Kidney (tissue), 14 donors: ENCODE data around the gene SLC6A11. TPM values are rescaled to one million over a fixed set of nuclear protein-coding genes. Genes with fewer than 3 reads are reported as not detected.

Experiments
- DNase-seq, 5 donors: peaks; one replicate each; pipeline ENCODE4 v3.0.0-alpha.2; 2013 to 2020
- FAIRE-seq: peaks from 2 replicates; lab custom pipeline; 2012; peaks lifted over from hg19 to GRCh38; lab: Jason Lieb, UNC
- H3K27ac ChIP-seq, 2 donors: one replicate each; pipeline ENCODE4 v1.7.0; 2013; ENCODE audit warnings: low read depth in 2 of 2, low read length in 2 of 2, inconsistent platforms in 1 of 2
- H3K27me3 ChIP-seq: one replicate; pipeline ENCODE4 v1.7.1; 2013; ENCODE audit warnings: low read length, inconsistent platforms; ENCODE audit not compliant: control insufficient read depth, insufficient read depth
- H3K36me3 ChIP-seq, 3 donors: one replicate each; pipeline versions ENCODE4 v1.7.0 to v1.7.1; 2013; ENCODE audit warnings: low read length in 3 of 3, control low read depth in 1 of 3, inconsistent platforms in 1 of 3; ENCODE audit not compliant: insufficient read depth in 3 of 3, control insufficient read depth in 2 of 3
- H3K4me1 ChIP-seq, 3 donors: one replicate each; pipeline versions ENCODE4 v1.7.0 to v1.7.1; 2013; ENCODE audit warnings: low read length in 3 of 3, inconsistent platforms in 1 of 3, low read depth in 1 of 3; ENCODE audit not compliant: control insufficient read depth in 2 of 3, insufficient read depth in 2 of 3
- H3K4me3 ChIP-seq, 3 donors: one replicate each; pipeline versions ENCODE4 v1.7.0 to v1.8.1; 2013; ENCODE audit warnings: low read length in 3 of 3, control low read depth in 1 of 3, inconsistent platforms in 1 of 3
- H3K9ac ChIP-seq, 3 donors: one replicate each; pipeline versions ENCODE4 v1.7.0 to v1.7.1; 2013; ENCODE audit warnings: low read length in 3 of 3, control low read depth in 1 of 3, inconsistent platforms in 1 of 3
- H3K9me3 ChIP-seq, 3 donors: one replicate each; pipeline versions ENCODE4 v1.7.0 to v1.7.1; 2013; ENCODE audit warnings: low read length in 3 of 3, control low read depth in 1 of 3, inconsistent platforms in 1 of 3; ENCODE audit not compliant: control insufficient read depth in 2 of 3, insufficient read depth in 1 of 3
- intact Hi-C: fragments of 100-400 bp; cut with DNase I; formaldehyde crosslinking; loops from one replicate; pipeline ENCODE4 v1.11.1; 2022
- polyA plus RNA-seq: library from polyadenylated mRNA; stranded (reverse); fragments of 350-450 nt; fragmentation: Illumina TruSeq; extraction: RNeasy Lipid Tissue Mini Kit (QIAGEN cat#74804); gene quantifications from one replicate; pipeline ENCODE4 v1.2.3, GENCODE V29; 2014; ENCODE audit warnings: low read depth, low replicate concordance; ENCODE audit not compliant: insufficient read depth
- total RNA-seq: library from RNA; stranded (reverse); fragmentation: NEBNext Ultra II Directional; extraction: Animal tissue kit (Norgen Biotek cat#: 25700); gene quantifications from one replicate; pipeline ENCODE4 v1.2.1, GENCODE V29; 2021
- TF ChIP-seq, protein P1 (sequence below): IDR thresholded peaks from 3 replicates; pipeline ENCODE4 v1.5.1; 2012; ENCODE audit warnings: mild to moderate bottlenecking, moderate library complexity, borderline replicate concordance; ENCODE audit not compliant: insufficient read depth; ENCODE audit errors: extremely low read depth
- donor health status: control.
- donor health status: control.
- donor health status: control.
- donor health status: control.
- donor health status: control.
- donor health status: DM: yes; HTN: yes; CAD: no.
- donor health status: Normal renal cell carcinoma (clear cell type).

Gene SLC6A11
- total and polyA plus RNA-seq, 2 donors from 2014 or later = 0.38 TPM; not detected in 1

GRCh38 chr3:10954740-10955139, 138.7 kb downstream of the SLC6A11 start:
- Histone ChIP-seq H3K27me3 (no peaks in the 10 kb centered on the region), H3K9me3 (no peaks in the 10 kb centered on the region), H3K4me1 (no peaks in the 10 kb centered on the region), H3K36me3 (no peaks in the 10 kb centered on the region), H3K9ac (no peak overlapping the region), H3K27ac (no peak overlapping the region), H3K4me3 (no peak overlapping the region)
- TF ChIP-seq, protein P1, sequence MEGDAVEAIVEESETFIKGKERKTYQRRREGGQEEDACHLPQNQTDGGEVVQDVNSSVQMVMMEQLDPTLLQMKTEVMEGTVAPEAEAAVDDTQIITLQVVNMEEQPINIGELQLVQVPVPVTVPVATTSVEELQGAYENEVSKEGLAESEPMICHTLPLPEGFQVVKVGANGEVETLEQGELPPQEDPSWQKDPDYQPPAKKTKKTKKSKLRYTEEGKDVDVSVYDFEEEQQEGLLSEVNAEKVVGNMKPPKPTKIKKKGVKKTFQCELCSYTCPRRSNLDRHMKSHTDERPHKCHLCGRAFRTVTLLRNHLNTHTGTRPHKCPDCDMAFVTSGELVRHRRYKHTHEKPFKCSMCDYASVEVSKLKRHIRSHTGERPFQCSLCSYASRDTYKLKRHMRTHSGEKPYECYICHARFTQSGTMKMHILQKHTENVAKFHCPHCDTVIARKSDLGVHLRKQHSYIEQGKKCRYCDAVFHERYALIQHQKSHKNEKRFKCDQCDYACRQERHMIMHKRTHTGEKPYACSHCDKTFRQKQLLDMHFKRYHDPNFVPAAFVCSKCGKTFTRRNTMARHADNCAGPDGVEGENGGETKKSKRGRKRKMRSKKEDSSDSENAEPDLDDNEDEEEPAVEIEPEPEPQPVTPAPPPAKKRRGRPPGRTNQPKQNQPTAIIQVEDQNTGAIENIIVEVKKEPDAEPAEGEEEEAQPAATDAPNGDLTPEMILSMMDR = no peak
- FAIRE-seq = no peak
- no peak for DNase-seq
- intact Hi-C loops = no loop called here

DNA sequence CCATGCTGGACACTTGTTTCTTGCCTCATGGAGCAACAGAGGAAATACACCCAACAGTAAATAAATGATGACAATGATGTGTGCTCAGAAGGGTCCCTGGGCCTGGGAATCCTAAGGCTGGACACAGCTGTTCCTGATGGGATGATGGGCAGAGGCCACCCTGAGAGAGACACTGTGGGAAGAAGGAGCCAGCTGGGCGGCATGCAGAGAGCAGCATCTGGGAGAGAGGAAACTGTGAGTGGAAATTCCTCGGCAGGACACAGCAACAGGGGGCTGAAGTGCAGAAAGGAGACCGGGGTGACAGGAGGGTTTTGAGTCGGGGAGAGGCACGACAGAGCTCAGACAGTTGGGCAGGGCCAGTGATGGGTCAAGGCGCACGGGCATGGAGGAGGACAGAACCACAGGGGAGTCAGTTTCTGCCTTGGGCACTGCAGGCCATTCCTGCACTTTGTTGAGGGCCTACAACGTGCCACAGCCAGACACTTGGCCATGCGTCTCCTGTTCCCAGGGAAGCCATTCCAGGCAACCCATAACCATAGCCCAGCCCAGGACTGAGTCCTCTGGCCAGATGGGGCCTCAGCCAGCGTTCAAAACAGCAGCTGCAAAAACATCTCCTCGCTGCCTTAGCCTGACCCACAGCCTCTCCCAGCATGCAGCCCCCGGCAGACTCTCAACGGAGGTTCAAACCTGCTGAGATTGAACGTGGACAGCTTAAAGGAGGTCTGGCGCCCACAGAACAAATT, 139.9 kb downstream of the SLC6A11 start:
- no peaks in the 10 kb centered on the region for H3K27me3 ChIP-seq
- H3K4me1 ChIP-seq = no peaks in the 10 kb centered on the region
- TF ChIP-seq, protein P1 = no peak
- H3K36me3 ChIP-seq = no peaks in the 10 kb centered on the region
- DNase-seq (peak in 3 of 5 donors; percentile 26 to 72 (median 27)), FAIRE-seq (no peak)
- no peak overlapping the region for H3K4me3 ChIP-seq
- no peak overlapping the region for H3K9ac ChIP-seq
- no peak overlapping the region for H3K27ac ChIP-seq
- intact Hi-C loops = no loop called here
- H3K9me3 ChIP-seq = no peaks in the 10 kb centered on the region

GRCh38 chr3:10956531-10956930, 140.5 kb downstream of the SLC6A11 start:
- Histone ChIP-seq H3K27me3 (no peaks in the 10 kb centered on the region), H3K4me1 (no peaks in the 10 kb centered on the region), H3K36me3 (no peaks in the 10 kb centered on the region), H3K9me3 (no peaks in the 10 kb centered on the region), H3K4me3 (no peak overlapping the region), H3K9ac (no peak overlapping the region), H3K27ac (no peak overlapping the region)
- no peak for DNase-seq
- no peak for FAIRE-seq
- TF ChIP-seq, protein P1 = no peak
- intact Hi-C loops = no loop called here
